ENCODE results near the gene KIAA1755.

KIAA1755 gene

DNA sequence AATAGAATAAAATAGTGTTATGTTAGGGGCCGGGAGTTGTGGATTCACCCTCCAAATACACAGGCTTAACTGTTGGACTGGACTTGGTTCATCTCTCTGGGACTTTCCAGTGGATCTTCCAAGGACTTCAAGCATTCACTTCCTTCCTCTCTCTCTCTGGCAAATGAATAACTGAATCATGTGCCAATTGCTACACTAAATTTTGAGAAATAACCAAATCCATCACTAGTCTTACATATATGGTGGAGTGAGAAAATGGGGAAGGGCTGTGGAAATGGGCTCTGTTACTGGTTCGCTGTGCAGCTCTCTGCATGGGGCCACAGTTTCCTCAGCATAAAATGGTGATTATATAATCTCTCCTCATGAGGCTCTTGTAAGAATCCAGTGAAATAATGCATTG lies 6.8 kb upstream of the KIAA1755 start:
- no peak for DNase-seq
- H3K4me3 ChIP-seq (ENCODE audit: low read depth, low read length): no peak overlapping the region
- in situ Hi-C loops (cut with HindIII; ENCODE audit: low pct_ligation_motif_present, low sequenced_read_pairs): no loop called here
- TF ChIP-seq, protein P1, sequence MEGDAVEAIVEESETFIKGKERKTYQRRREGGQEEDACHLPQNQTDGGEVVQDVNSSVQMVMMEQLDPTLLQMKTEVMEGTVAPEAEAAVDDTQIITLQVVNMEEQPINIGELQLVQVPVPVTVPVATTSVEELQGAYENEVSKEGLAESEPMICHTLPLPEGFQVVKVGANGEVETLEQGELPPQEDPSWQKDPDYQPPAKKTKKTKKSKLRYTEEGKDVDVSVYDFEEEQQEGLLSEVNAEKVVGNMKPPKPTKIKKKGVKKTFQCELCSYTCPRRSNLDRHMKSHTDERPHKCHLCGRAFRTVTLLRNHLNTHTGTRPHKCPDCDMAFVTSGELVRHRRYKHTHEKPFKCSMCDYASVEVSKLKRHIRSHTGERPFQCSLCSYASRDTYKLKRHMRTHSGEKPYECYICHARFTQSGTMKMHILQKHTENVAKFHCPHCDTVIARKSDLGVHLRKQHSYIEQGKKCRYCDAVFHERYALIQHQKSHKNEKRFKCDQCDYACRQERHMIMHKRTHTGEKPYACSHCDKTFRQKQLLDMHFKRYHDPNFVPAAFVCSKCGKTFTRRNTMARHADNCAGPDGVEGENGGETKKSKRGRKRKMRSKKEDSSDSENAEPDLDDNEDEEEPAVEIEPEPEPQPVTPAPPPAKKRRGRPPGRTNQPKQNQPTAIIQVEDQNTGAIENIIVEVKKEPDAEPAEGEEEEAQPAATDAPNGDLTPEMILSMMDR (IDR thresholded peaks at IDR 0.05; ENCODE audit: low read depth, low read length, missing control alignments): no peak
- H3K27ac ChIP-seq: no peak overlapping the region
- H3K36me3 ChIP-seq (replicated peaks): no peaks in the 10 kb centered on the region
- no peaks in the 10 kb centered on the region for H3K27me3 ChIP-seq (replicated peaks)

GRCh38 chr20:38266426-38266825 lies 5.9 kb upstream of the KIAA1755 start:
- in situ Hi-C loops (cut with HindIII; ENCODE audit: low pct_ligation_motif_present, low sequenced_read_pairs): no loop called here
- H3K36me3 ChIP-seq (replicated peaks): no peaks in the 10 kb centered on the region

GRCh38 chr20:38262931-38263330 lies 2.4 kb upstream of the KIAA1755 start:
- H3K27ac ChIP-seq: no peak overlapping the region
- no peaks in the 10 kb centered on the region for H3K27me3 ChIP-seq (replicated peaks)
- in situ Hi-C loops (cut with HindIII; ENCODE audit: low pct_ligation_motif_present, low sequenced_read_pairs): no loop called here
- DNase-seq: no peak
- no peak overlapping the region for H3K4me3 ChIP-seq (ENCODE audit: low read depth, low read length)
- TF ChIP-seq, protein P1 (IDR thresholded peaks at IDR 0.05; ENCODE audit: low read depth, low read length, missing control alignments): no peak
- peaks cover 24% of the 10 kb centered on the region for H3K36me3 ChIP-seq (replicated peaks)

More at GRCh38 chr20:38266426-38266825, 5.9 kb upstream of the KIAA1755 start:
- TF ChIP-seq, protein P1 (IDR thresholded peaks at IDR 0.05; ENCODE audit: low read depth, low read length, missing control alignments): no peak
- H3K4me3 ChIP-seq (ENCODE audit: low read depth, low read length): no peak overlapping the region
- DNase-seq: no peak
- no peak overlapping the region for H3K27ac ChIP-seq
- no peaks in the 10 kb centered on the region for H3K27me3 ChIP-seq (replicated peaks)

DNA sequence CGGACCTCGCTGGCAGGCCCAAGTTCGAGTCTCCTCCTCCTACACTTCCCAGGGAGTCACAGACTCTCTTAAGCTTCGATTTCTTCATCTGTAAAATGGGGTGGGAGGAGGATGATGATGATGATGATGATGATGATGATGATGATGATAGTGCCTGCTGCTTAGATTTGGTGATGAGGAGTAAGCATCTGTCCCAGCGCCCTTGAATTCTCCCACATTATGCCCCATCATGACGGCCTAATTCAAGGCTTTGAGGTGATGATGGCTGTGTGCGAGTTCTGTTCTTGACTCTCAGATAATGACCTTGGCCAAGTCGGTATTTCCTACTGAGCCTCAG lies 487 bp upstream of the KIAA1755 start:
- in situ Hi-C loops (cut with HindIII; ENCODE audit: low pct_ligation_motif_present, low sequenced_read_pairs): no loop called here
- Histone ChIP-seq H3K4me3 (ENCODE audit: low read depth, low read length) (peak overlapping the region; percentile 94), H3K27ac (peak overlapping the region; percentile 52), H3K27me3 (replicated peaks) (no peaks in the 10 kb centered on the region), H3K36me3 (replicated peaks) (peaks cover 39% of the 10 kb centered on the region)
- no peak for DNase-seq
- TF ChIP-seq, protein P1 (IDR thresholded peaks at IDR 0.05; ENCODE audit: low read depth, low read length, missing control alignments): no peak

- Histone ChIP-seq H3K27ac (peak overlapping the region; percentile 97), H3K4me3 (ENCODE audit: low read depth, low read length) (peak overlapping the region; percentile 94)
- in situ Hi-C loops (cut with HindIII; ENCODE audit: low pct_ligation_motif_present, low sequenced_read_pairs): no loop called here
Measured at GRCh38 chr20:38260025-38260377, 534 bp downstream of the KIAA1755 start.

More at GRCh38 chr20:38260025-38260377, 534 bp downstream of the KIAA1755 start:
- TF ChIP-seq, protein P1 (IDR thresholded peaks at IDR 0.05; ENCODE audit: low read depth, low read length, missing control alignments): no peak
- no peak for DNase-seq
- H3K27me3 ChIP-seq (replicated peaks): no peaks in the 10 kb centered on the region
- peaks cover 49% of the 10 kb centered on the region for H3K36me3 ChIP-seq (replicated peaks)

All from brain microvascular endothelial cell (primary cell).